ENCODE data around the gene TPSD1.

Gene TPSD1

GRCh38 chr16:1301562-1301961 is 45.7 kb downstream of the TPSD1 start:
- no peak for DNase-seq

- DNase-seq = no peak
Measured at GRCh38 chr16:1305823-1306222, 50.0 kb downstream of the TPSD1 start.

- DNase-seq = no peak
Measured at GRCh38 chr16:1306334-1306733, 50.5 kb downstream of the TPSD1 start.

- DNase-seq = peak; percentile 41
Measured at GRCh38 chr16:1308036-1308976, 52.4 kb downstream of the TPSD1 start.

All from kidney glomerular epithelial cell (primary cell).